ENCODE results near the gene NCR1.

NCR1 gene

GRCh38 chr19:54877471-54877870 is 28.5 kb upstream of the NCR1 start:
- peaks cover 81 to 84% of the 10 kb centered on the region in 2 experiments for H3K4me1 ChIP-seq (ENCODE audit: control insufficient read depth in 1 of 2, insufficient read depth in 1 of 2, low read depth in 1 of 2, low read length in 1 of 2)
- no peak for TF ChIP-seq CTCF (IDR thresholded peaks at IDR 0.05)
- peak overlapping the region; percentile 84 to 92 for H3K4me3 ChIP-seq (ENCODE audit: low read depth in 1 of 2, low read length in 1 of 2)
- H3K36me3 ChIP-seq, result peaks cover 28% of the 10 kb centered on the region
- peak overlapping the region; percentile 95 for H3K27ac ChIP-seq
- no peaks in the 10 kb centered on the region for H3K9me3 ChIP-seq
- no peaks in the 10 kb centered on the region for H3K27me3 ChIP-seq

GRCh38 chr19:54881884-54882283 is 24.1 kb upstream of the NCR1 start:
- no peak for TF ChIP-seq CTCF (IDR thresholded peaks at IDR 0.05)
- Histone ChIP-seq H3K9me3 (peaks cover 3% of the 10 kb centered on the region), H3K4me3 (ENCODE audit: low read depth in 1 of 2, low read length in 1 of 2) (peak overlapping the region; percentile 30 to 66), H3K36me3 (peaks cover 69% of the 10 kb centered on the region), H3K27ac (peak overlapping the region; percentile 80), H3K27me3 (no peaks in the 10 kb centered on the region), H3K4me1 (ENCODE audit: control insufficient read depth in 1 of 2, insufficient read depth in 1 of 2, low read depth in 1 of 2, low read length in 1 of 2) (peaks cover 55 to 67% of the 10 kb centered on the region in 2 experiments)

GRCh38 chr19:54882758-54883157 is 23.2 kb upstream of the NCR1 start:
- Histone ChIP-seq H3K27me3 (no peaks in the 10 kb centered on the region), H3K27ac (peak overlapping the region; percentile 46), H3K4me1 (ENCODE audit: control insufficient read depth in 1 of 2, insufficient read depth in 1 of 2, low read depth in 1 of 2, low read length in 1 of 2) (peaks cover 46 to 58% of the 10 kb centered on the region in 2 experiments), H3K9me3 (peaks cover 5% of the 10 kb centered on the region), H3K36me3 (peaks cover 78% of the 10 kb centered on the region), H3K4me3 (ENCODE audit: low read depth in 1 of 2, low read length in 1 of 2) (no peak overlapping the region)
- no peak for TF ChIP-seq CTCF (IDR thresholded peaks at IDR 0.05)

GRCh38 chr19:54883228-54883627 is 22.7 kb upstream of the NCR1 start:
- Histone ChIP-seq H3K27ac (peak overlapping the region; percentile 46), H3K4me3 (ENCODE audit: low read depth in 1 of 2, low read length in 1 of 2) (no peak overlapping the region), H3K36me3 (peaks cover 79% of the 10 kb centered on the region), H3K27me3 (no peaks in the 10 kb centered on the region), H3K4me1 (ENCODE audit: control insufficient read depth in 1 of 2, insufficient read depth in 1 of 2, low read depth in 1 of 2, low read length in 1 of 2) (peaks cover 41 to 53% of the 10 kb centered on the region in 2 experiments), H3K9me3 (peaks cover 5% of the 10 kb centered on the region)
- no peak for TF ChIP-seq CTCF (IDR thresholded peaks at IDR 0.05)

GRCh38 chr19:54888239-54888638 is 17.7 kb upstream of the NCR1 start:
- H3K4me1 ChIP-seq (ENCODE audit: control insufficient read depth in 1 of 2, insufficient read depth in 1 of 2, low read depth in 1 of 2, low read length in 1 of 2), result peaks cover 2 to 3% of the 10 kb centered on the region in 2 experiments
- H3K4me3 ChIP-seq (ENCODE audit: low read depth in 1 of 2, low read length in 1 of 2), result no peak overlapping the region
- H3K27ac ChIP-seq, result peak overlapping the region; percentile 23
- peaks cover 100% of the 10 kb centered on the region for H3K36me3 ChIP-seq
- H3K27me3 ChIP-seq, result no peaks in the 10 kb centered on the region
- no peak for TF ChIP-seq CTCF (IDR thresholded peaks at IDR 0.05)
- H3K9me3 ChIP-seq, result peaks cover 5% of the 10 kb centered on the region

GRCh38 chr19:54889566-54889965 is 16.4 kb upstream of the NCR1 start:
- no peak for TF ChIP-seq CTCF (IDR thresholded peaks at IDR 0.05)
- Histone ChIP-seq H3K36me3 (peaks cover 92% of the 10 kb centered on the region), H3K27me3 (no peaks in the 10 kb centered on the region), H3K9me3 (peaks cover 5% of the 10 kb centered on the region), H3K27ac (peak overlapping the region; percentile 24), H3K4me1 (ENCODE audit: control insufficient read depth in 1 of 2, insufficient read depth in 1 of 2, low read depth in 1 of 2, low read length in 1 of 2) (no peaks in the 10 kb centered on the region), H3K4me3 (ENCODE audit: low read depth in 1 of 2, low read length in 1 of 2) (no peak overlapping the region)

Measured in neutrophil (primary cell).